HepG2 (cell line): ENCODE results near the gene PGPEP1. TPM values are rescaled to one million over a fixed set of nuclear protein-coding genes. Genes with fewer than 3 reads are reported as not detected.
A peak's percentile ranks its signal among the peaks of the same experiment; 100 is the strongest.

Experiments used
- EP300 ChIP-seq, 3 experiments: sonication (generic) in 1 of 3; formaldehyde crosslinking in 1 of 3; IDR thresholded peaks; 2 replicates each; pipeline versions ENCODE4 v1.5.1 to v1.6.1; 2011 to 2020; ENCODE audit warnings: low read depth in 2 of 3, low read length in 2 of 3, borderline replicate concordance in 1 of 3, improper control_type of control experiment in 1 of 3, mild to moderate bottlenecking in 1 of 3, missing genetic modification reagents in 1 of 3, moderate library complexity in 1 of 3
- GFI1 ChIP-seq: sonication (generic); formaldehyde crosslinking; IDR thresholded peaks from 2 replicates; pipeline ENCODE4 v1.5.0; 2020; ENCODE audit warnings: missing genetic modification reagents, mild to moderate bottlenecking, borderline replicate concordance
- HHEX ChIP-seq: IDR thresholded peaks from 2 replicates; pipeline ENCODE4 v1.6.1; 2016; ENCODE audit warnings: control low read depth
- KMT2B ChIP-seq: IDR thresholded peaks from 2 replicates; pipeline ENCODE4 v1.6.1; 2016; ENCODE audit warnings: missing genetic modification reagents, missing compliant biosample characterization
- MIER3 ChIP-seq: IDR thresholded peaks from 2 replicates; pipeline ENCODE4 v1.6.1; 2016; ENCODE audit warnings: missing compliant biosample characterization, borderline replicate concordance
- TAF15 ChIP-seq: fragments of 200-400 bp; formaldehyde crosslinking; IDR thresholded peaks from one replicate; pipeline ENCODE4 v1.6.1; 2018; ENCODE audit warnings: mild to moderate bottlenecking, low read depth, low read length; ENCODE audit not compliant: poor library complexity, severe bottlenecking
- TCF7 ChIP-seq: sonication (generic); IDR thresholded peaks from 2 replicates; pipeline ENCODE4 v1.6.1; 2016; ENCODE audit warnings: antibody characterized with exemption, low read depth
- ZBTB20 ChIP-seq: sonication (generic); formaldehyde crosslinking; IDR thresholded peaks from 2 replicates; pipeline ENCODE4 v1.8.1; 2023; ENCODE audit warnings: missing genetic modification reagents, low read depth, mild to moderate bottlenecking, borderline replicate concordance
- ZNF331 ChIP-seq: sonication (generic); formaldehyde crosslinking; IDR thresholded peaks from 2 replicates; pipeline ENCODE4 v1.4.0; 2020; ENCODE audit warnings: missing genetic modification reagents
- ZNF816 ChIP-seq: sonication (generic); formaldehyde crosslinking; IDR thresholded peaks from 2 replicates; pipeline ENCODE4 v1.8.0; 2022; ENCODE audit warnings: missing genetic modification reagents, mild to moderate bottlenecking, borderline replicate concordance
- polyA plus RNA-seq, 8 experiments: library from polyadenylated mRNA; depleted of rRNA in 3 of 8; stranded (reverse) in 7 of 8; unstranded in 1 of 8; fragments of >200 nt; fragmentation: Illumina TruSeq in 4 of 8; extraction: Trizol in 4 of 8; gene quantifications; 2 replicates each; pipeline versions ENCODE4 v1.2.1 to v1.2.3, GENCODE V29; 2011 to 2016; ENCODE audit warnings: low read depth in 4 of 8, missing spikeins in 1 of 8, mixed read lengths in 1 of 8; ENCODE audit not compliant: insufficient read depth in 1 of 8
- total RNA-seq, 5 experiments: library from RNA; depleted of rRNA; stranded (reverse); fragments of >200 nt; fragmentation: Illumina TruSeq; extraction: Trizol; gene quantifications; 2 replicates each; pipeline ENCODE4 v1.2.3, GENCODE V29; 2016; ENCODE audit warnings: low read depth in 1 of 5
- TF ChIP-seq, protein P1 (sequence below): sonication (generic); formaldehyde crosslinking; IDR thresholded peaks from 2 replicates; pipeline ENCODE4 v1.4.0; 2020; ENCODE audit warnings: missing genetic modification reagents
- TF ChIP-seq, protein P2 (sequence below): sonication (generic); formaldehyde crosslinking; IDR thresholded peaks from 2 replicates; pipeline ENCODE4 v1.4.0; 2020; ENCODE audit warnings: mild to moderate bottlenecking, missing genetic modification reagents
- TF ChIP-seq, protein P3 (sequence below): sonication (generic); formaldehyde crosslinking; IDR thresholded peaks from 2 replicates; pipeline ENCODE4 v1.4.0; 2020; ENCODE audit warnings: missing genetic modification reagents
- TF ChIP-seq, protein P4 (sequence below): sonication (generic); formaldehyde crosslinking; conservative IDR thresholded peaks from 2 replicates; pipeline ENCODE4 v1.4.0; 2020; ENCODE audit warnings: missing genetic modification reagents
- TF ChIP-seq, protein P5 (sequence below): sonication (generic); formaldehyde crosslinking; IDR thresholded peaks from 2 replicates; pipeline ENCODE4 v1.5.0; 2020; ENCODE audit warnings: mild to moderate bottlenecking, missing genetic modification reagents, borderline replicate concordance
- TF ChIP-seq, protein P6 (sequence below): IDR thresholded peaks from 2 replicates; pipeline ENCODE4 v1.6.1; 2016; ENCODE audit warnings: missing biosample characterization, missing genetic modification reagents, low read depth

The PGPEP1 gene
- total and polyA plus RNA-seq, 2 of the 13 experiments (the other 11 are each of a cell fraction or from before 2014, with no cell fraction given): 53.1 to 56.6 TPM

DNA sequence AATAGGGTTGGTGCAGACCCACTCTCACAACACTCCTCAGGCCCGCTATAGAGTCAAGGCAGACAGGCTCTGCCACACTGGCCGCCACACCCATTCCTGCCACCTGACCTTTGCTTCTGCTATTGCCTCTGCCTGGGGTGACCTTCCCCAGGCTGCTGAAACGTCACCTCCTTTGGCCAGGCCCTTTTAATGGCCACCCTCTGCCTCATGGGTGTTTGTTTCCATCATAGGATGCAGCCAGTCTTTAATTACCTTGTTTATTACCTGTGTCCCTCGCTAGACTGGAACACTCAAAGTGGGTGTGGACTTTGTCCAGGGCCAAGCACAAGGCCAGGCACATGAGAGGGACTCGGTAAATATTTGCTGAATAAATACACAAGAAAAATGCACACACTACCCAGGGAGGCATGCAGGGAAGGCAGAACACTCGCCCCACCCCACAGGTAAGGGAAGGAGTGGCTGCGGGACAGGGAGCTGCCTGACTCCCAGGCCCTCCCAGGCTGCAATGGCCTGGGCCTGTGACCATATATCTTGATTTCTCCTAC lies 20.7 kb upstream of the PGPEP1 start (continued):
- TF ChIP-seq TCF7 (peak; percentile 51; the same call in 1 of the 2 replicates), GFI1 (CRISPR knock-in tag) (peak; percentile 73), ZBTB20 (CRISPR knock-in tag) (peak; percentile 46; the same call in 1 of the 2 replicates), MIER3 (CRISPR knock-in tag) (peak; percentile 75), ZNF331 (CRISPR knock-in tag) (peak; percentile 84), TAF15 (no peak), ZNF816 (no peak), HHEX (CRISPR knock-in tag) (peak; percentile 52; the same call in 1 of the 2 replicates), EP300 (IDR thresholded peaks at IDR 0.05; ENCODE audit: low read depth in 2 of 2, low read length in 2 of 2) (peak in 1 of 2 experiments; percentile 83; a peak in 2 of 4 replicates), EP300 (CRISPR knock-in tag; IDR thresholded peaks at IDR 0.05; ENCODE audit: borderline replicate concordance) (peak; percentile 68; the same call in 1 of the 2 replicates), KMT2B (no peak)
- TF ChIP-seq, protein P1, sequence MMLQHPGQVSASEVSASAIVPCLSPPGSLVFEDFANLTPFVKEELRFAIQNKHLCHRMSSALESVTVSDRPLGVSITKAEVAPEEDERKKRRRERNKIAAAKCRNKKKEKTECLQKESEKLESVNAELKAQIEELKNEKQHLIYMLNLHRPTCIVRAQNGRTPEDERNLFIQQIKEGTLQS (CRISPR knock-in tag): no peak
- TF ChIP-seq, protein P2, sequence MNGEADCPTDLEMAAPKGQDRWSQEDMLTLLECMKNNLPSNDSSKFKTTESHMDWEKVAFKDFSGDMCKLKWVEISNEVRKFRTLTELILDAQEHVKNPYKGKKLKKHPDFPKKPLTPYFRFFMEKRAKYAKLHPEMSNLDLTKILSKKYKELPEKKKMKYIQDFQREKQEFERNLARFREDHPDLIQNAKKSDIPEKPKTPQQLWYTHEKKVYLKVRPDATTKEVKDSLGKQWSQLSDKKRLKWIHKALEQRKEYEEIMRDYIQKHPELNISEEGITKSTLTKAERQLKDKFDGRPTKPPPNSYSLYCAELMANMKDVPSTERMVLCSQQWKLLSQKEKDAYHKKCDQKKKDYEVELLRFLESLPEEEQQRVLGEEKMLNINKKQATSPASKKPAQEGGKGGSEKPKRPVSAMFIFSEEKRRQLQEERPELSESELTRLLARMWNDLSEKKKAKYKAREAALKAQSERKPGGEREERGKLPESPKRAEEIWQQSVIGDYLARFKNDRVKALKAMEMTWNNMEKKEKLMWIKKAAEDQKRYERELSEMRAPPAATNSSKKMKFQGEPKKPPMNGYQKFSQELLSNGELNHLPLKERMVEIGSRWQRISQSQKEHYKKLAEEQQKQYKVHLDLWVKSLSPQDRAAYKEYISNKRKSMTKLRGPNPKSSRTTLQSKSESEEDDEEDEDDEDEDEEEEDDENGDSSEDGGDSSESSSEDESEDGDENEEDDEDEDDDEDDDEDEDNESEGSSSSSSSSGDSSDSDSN (CRISPR knock-in tag): peak; percentile 46; the same call in 1 of the 2 replicates
- TF ChIP-seq, protein P3, sequence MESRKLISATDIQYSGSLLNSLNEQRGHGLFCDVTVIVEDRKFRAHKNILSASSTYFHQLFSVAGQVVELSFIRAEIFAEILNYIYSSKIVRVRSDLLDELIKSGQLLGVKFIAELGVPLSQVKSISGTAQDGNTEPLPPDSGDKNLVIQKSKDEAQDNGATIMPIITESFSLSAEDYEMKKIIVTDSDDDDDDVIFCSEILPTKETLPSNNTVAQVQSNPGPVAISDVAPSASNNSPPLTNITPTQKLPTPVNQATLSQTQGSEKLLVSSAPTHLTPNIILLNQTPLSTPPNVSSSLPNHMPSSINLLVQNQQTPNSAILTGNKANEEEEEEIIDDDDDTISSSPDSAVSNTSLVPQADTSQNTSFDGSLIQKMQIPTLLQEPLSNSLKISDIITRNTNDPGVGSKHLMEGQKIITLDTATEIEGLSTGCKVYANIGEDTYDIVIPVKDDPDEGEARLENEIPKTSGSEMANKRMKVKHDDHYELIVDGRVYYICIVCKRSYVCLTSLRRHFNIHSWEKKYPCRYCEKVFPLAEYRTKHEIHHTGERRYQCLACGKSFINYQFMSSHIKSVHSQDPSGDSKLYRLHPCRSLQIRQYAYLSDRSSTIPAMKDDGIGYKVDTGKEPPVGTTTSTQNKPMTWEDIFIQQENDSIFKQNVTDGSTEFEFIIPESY (CRISPR knock-in tag): peak; percentile 63; the same call in 1 of the 2 replicates
- TF ChIP-seq, protein P4, sequence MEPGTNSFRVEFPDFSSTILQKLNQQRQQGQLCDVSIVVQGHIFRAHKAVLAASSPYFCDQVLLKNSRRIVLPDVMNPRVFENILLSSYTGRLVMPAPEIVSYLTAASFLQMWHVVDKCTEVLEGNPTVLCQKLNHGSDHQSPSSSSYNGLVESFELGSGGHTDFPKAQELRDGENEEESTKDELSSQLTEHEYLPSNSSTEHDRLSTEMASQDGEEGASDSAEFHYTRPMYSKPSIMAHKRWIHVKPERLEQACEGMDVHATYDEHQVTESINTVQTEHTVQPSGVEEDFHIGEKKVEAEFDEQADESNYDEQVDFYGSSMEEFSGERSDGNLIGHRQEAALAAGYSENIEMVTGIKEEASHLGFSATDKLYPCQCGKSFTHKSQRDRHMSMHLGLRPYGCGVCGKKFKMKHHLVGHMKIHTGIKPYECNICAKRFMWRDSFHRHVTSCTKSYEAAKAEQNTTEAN (CRISPR knock-in tag): no peak
- TF ChIP-seq, protein P5, sequence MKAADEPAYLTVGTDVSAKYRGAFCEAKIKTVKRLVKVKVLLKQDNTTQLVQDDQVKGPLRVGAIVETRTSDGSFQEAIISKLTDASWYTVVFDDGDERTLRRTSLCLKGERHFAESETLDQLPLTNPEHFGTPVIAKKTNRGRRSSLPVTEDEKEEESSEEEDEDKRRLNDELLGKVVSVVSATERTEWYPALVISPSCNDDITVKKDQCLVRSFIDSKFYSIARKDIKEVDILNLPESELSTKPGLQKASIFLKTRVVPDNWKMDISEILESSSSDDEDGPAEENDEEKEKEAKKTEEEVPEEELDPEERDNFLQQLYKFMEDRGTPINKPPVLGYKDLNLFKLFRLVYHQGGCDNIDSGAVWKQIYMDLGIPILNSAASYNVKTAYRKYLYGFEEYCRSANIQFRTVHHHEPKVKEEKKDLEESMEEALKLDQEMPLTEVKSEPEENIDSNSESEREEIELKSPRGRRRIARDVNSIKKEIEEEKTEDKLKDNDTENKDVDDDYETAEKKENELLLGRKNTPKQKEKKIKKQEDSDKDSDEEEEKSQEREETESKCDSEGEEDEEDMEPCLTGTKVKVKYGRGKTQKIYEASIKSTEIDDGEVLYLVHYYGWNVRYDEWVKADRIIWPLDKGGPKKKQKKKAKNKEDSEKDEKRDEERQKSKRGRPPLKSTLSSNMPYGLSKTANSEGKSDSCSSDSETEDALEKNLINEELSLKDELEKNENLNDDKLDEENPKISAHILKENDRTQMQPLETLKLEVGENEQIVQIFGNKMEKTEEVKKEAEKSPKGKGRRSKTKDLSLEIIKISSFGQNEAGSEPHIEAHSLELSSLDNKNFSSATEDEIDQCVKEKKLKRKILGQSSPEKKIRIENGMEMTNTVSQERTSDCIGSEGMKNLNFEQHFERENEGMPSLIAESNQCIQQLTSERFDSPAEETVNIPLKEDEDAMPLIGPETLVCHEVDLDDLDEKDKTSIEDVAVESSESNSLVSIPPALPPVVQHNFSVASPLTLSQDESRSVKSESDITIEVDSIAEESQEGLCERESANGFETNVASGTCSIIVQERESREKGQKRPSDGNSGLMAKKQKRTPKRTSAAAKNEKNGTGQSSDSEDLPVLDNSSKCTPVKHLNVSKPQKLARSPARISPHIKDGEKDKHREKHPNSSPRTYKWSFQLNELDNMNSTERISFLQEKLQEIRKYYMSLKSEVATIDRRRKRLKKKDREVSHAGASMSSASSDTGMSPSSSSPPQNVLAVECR: peak; percentile 78; the same call in 1 of the 2 replicates
- TF ChIP-seq, protein P6, sequence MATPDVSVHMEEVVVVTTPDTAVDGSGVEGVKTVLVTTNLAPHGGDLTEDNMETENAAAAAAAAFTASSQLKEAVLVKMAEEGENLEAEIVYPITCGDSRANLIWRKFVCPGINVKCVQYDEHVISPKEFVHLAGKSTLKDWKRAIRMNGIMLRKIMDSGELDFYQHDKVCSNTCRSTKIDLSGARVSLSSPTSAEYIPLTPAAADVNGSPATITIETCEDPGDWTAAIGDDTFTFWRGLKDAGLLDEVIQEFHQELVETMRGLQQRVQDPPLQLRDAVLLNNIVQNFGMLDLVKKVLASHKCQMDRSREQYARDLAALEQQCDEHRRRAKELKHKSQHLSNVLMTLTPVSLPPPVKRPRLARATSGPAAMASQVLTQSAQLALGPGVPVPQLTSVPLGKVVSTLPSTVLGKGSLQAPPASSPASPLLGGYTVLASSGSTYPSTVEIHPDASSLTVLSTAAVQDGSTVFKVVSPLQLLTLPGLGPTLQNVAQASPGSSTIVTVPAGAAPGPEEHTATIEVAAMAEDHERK (CRISPR knock-in tag): no peak
